Hepatocyte (in vitro differentiated cells): ENCODE results near the gene HOXB4.

Source experiments
- CTCF ChIP-seq: fragments of 200-600 bp; sonication (generic); IDR thresholded peaks from 2 replicates; pipeline ENCODE4 v1.5.1; 2016; ENCODE audit warnings: antibody characterized with exemption, mild to moderate bottlenecking; ENCODE audit not compliant: poor library complexity
- EZH2phosphoT487 ChIP-seq: fragments of 200-600 bp; sonication (generic); IDR thresholded peaks from one replicate; pipeline ENCODE4 v1.6.1; 2018; ENCODE audit warnings: antibody characterized with exemption, mild to moderate bottlenecking, low read depth, moderate library complexity; ENCODE audit not compliant: unreplicated experiment, severe bottlenecking

GRCh38 chr17:48563385-48563838 lies 14.7 kb downstream of the HOXB4 start:
- TF ChIP-seq CTCF (no peak), EZH2phosphoT487 (no peak)
